HepG2 (cell line): ENCODE measurements around the gene MRPL58. TPM values are rescaled to one million over a fixed set of nuclear protein-coding genes. Genes with fewer than 3 reads are reported as not detected.

Experiments
- ARHGAP35 ChIP-seq: sonication (generic); formaldehyde crosslinking; IDR thresholded peaks from 2 replicates; pipeline ENCODE4 v1.9.0; 2022; ENCODE audit warnings: mild to moderate bottlenecking, inconsistent platforms, moderate library complexity, missing genetic modification reagents, borderline replicate concordance
- ATF2 ChIP-seq: sonication (generic); formaldehyde crosslinking; IDR thresholded peaks from 2 replicates; pipeline ENCODE4 v1.4.0; 2020; ENCODE audit warnings: missing genetic modification reagents
- BCLAF1 ChIP-seq: fragments of 450-650 bp; IDR thresholded peaks from 2 replicates; pipeline ENCODE4 v1.6.1; 2017; ENCODE audit warnings: mild to moderate bottlenecking
- BORCS8-MEF2B ChIP-seq: sonication (generic); formaldehyde crosslinking; IDR thresholded peaks from 2 replicates; pipeline ENCODE4 v1.8.0; 2022; ENCODE audit warnings: mild to moderate bottlenecking, missing genetic modification reagents
- DMAP1 ChIP-seq: IDR thresholded peaks from 2 replicates; pipeline ENCODE4 v1.6.1; 2016
- EED ChIP-seq: sonication (generic); formaldehyde crosslinking; IDR thresholded peaks from 2 replicates; pipeline ENCODE4 v1.5.0; 2020; ENCODE audit warnings: mild to moderate bottlenecking, missing genetic modification reagents
- MLXIP ChIP-seq: sonication (generic); formaldehyde crosslinking; IDR thresholded peaks from 2 replicates; pipeline ENCODE4 v1.9.0; 2021; ENCODE audit warnings: missing genetic modification reagents, borderline replicate concordance
- MTA3 ChIP-seq: sonication (generic); formaldehyde crosslinking; IDR thresholded peaks from 2 replicates; pipeline ENCODE4 v1.4.0; 2020; ENCODE audit warnings: missing genetic modification reagents
- PHF21A ChIP-seq: sonication (generic); formaldehyde crosslinking; IDR thresholded peaks from 2 replicates; pipeline ENCODE4 v1.5.0; 2020; ENCODE audit warnings: mild to moderate bottlenecking, missing genetic modification reagents
- SETDB1 ChIP-seq: sonication (generic); formaldehyde crosslinking; IDR thresholded peaks from 2 replicates; pipeline ENCODE4 v1.5.1; 2020; ENCODE audit warnings: missing genetic modification reagents, mild to moderate bottlenecking, borderline replicate concordance
- SIX4 ChIP-seq: sonication (generic); formaldehyde crosslinking; IDR thresholded peaks from 2 replicates; pipeline ENCODE4 v1.4.0; 2020; ENCODE audit warnings: missing genetic modification reagents
- THRA ChIP-seq: sonication (generic); formaldehyde crosslinking; IDR thresholded peaks from 2 replicates; pipeline ENCODE4 v1.4.0; 2020; ENCODE audit warnings: missing genetic modification reagents, borderline replicate concordance
- ZFP82 ChIP-seq: sonication (generic); formaldehyde crosslinking; IDR thresholded peaks from 2 replicates; pipeline ENCODE4 v1.5.1; 2020; ENCODE audit warnings: mild to moderate bottlenecking, missing genetic modification reagents, borderline replicate concordance
- ZNF180 ChIP-seq: sonication (generic); formaldehyde crosslinking; IDR thresholded peaks from 2 replicates; pipeline ENCODE4 v1.4.0; 2020; ENCODE audit warnings: low read depth, missing genetic modification reagents, borderline replicate concordance
- ZNF512 ChIP-seq: sonication (generic); formaldehyde crosslinking; IDR thresholded peaks from 2 replicates; pipeline ENCODE4 v1.4.0; 2020; ENCODE audit warnings: mild to moderate bottlenecking, missing genetic modification reagents
- ZNF547 ChIP-seq: sonication (generic); formaldehyde crosslinking; IDR thresholded peaks from 2 replicates; pipeline ENCODE4 v1.5.1; 2020; ENCODE audit warnings: mild to moderate bottlenecking, missing genetic modification reagents
- ZNF747 ChIP-seq: sonication (generic); formaldehyde crosslinking; IDR thresholded peaks from 2 replicates; pipeline ENCODE4 v1.8.1; 2023; ENCODE audit warnings: missing genetic modification reagents, mild to moderate bottlenecking, borderline replicate concordance
- ZSCAN25 ChIP-seq: sonication (generic); formaldehyde crosslinking; IDR thresholded peaks from 2 replicates; pipeline ENCODE4 v1.8.0; 2022; ENCODE audit warnings: mild to moderate bottlenecking, missing genetic modification reagents
- polyA plus RNA-seq, 8 experiments: library from polyadenylated mRNA; depleted of rRNA in 3 of 8; stranded (reverse) in 7 of 8; unstranded in 1 of 8; fragments of >200 nt; fragmentation: Illumina TruSeq in 4 of 8; extraction: Trizol in 4 of 8; gene quantifications; 2 replicates each; pipeline versions ENCODE4 v1.2.1 to v1.2.3, GENCODE V29; 2011 to 2016; ENCODE audit warnings: low read depth in 4 of 8, missing spikeins in 1 of 8, mixed read lengths in 1 of 8; ENCODE audit not compliant: insufficient read depth in 1 of 8
- total RNA-seq, 5 experiments: library from RNA; depleted of rRNA; stranded (reverse); fragments of >200 nt; fragmentation: Illumina TruSeq; extraction: Trizol; gene quantifications; 2 replicates each; pipeline ENCODE4 v1.2.3, GENCODE V29; 2016; ENCODE audit warnings: low read depth in 1 of 5

Gene MRPL58
- total and polyA plus RNA-seq, 2 of the 13 experiments (the other 11 are each of a cell fraction or from before 2014, with no cell fraction given): 44.9 to 68.9 TPM

- TF ChIP-seq BCLAF1 (no peak), DMAP1 (CRISPR knock-in tag) (peak; percentile 73), PHF21A (CRISPR knock-in tag) (peak; percentile 63; the same call in 1 of the 2 replicates), ZNF512 (CRISPR knock-in tag) (no peak), BORCS8-MEF2B (CRISPR knock-in tag) (peak; percentile 84), ZFP82 (CRISPR knock-in tag) (0 out of 2 replicates have a peak, but pooled peaks have one; percentile 29), ZNF180 (CRISPR knock-in tag) (no peak), MTA3 (CRISPR knock-in tag) (no peak), SETDB1 (CRISPR knock-in tag) (no peak), MLXIP (CRISPR knock-in tag) (no peak), ARHGAP35 (CRISPR knock-in tag) (peak; percentile 94), ATF2 (CRISPR knock-in tag) (peak; percentile 45; the same call in 1 of the 2 replicates), ZSCAN25 (CRISPR knock-in tag) (peak; percentile 87), ZNF547 (CRISPR knock-in tag) (peak; percentile 93), EED (CRISPR knock-in tag) (peak; percentile 13; the same call in 1 of the 2 replicates), ZNF747 (CRISPR knock-in tag) (peak; percentile 61; the same call in 1 of the 2 replicates), THRA (CRISPR knock-in tag) (peak; percentile 58; the same call in 1 of the 2 replicates), SIX4 (CRISPR knock-in tag) (peak; percentile 18; the same call in 1 of the 2 replicates)
Measured at GRCh38 chr17:75046407-75047289, 34.2 kb downstream of the MRPL58 start, which contains the start of the genes ATP5PD and KCTD2 (continued).
